ENCODE results near the gene SPEF2.

GRCh38 chr5:35833224-35833623, 215.6 kb downstream of the SPEF2 start:
- TF ChIP-seq, protein P1, sequence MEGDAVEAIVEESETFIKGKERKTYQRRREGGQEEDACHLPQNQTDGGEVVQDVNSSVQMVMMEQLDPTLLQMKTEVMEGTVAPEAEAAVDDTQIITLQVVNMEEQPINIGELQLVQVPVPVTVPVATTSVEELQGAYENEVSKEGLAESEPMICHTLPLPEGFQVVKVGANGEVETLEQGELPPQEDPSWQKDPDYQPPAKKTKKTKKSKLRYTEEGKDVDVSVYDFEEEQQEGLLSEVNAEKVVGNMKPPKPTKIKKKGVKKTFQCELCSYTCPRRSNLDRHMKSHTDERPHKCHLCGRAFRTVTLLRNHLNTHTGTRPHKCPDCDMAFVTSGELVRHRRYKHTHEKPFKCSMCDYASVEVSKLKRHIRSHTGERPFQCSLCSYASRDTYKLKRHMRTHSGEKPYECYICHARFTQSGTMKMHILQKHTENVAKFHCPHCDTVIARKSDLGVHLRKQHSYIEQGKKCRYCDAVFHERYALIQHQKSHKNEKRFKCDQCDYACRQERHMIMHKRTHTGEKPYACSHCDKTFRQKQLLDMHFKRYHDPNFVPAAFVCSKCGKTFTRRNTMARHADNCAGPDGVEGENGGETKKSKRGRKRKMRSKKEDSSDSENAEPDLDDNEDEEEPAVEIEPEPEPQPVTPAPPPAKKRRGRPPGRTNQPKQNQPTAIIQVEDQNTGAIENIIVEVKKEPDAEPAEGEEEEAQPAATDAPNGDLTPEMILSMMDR (IDR thresholded peaks at IDR 0.05): no peak
- TF ChIP-seq POLR2AphosphoS5 (IDR thresholded peaks at IDR 0.05): no peak
- no peak for TF ChIP-seq POLR2A (IDR thresholded peaks at IDR 0.05)
